ENCODE measurements around the gene GRID2.

The GRID2 gene

GRCh38 chr4:92303621-92304027, at the start of gene GRID2:
GRID2 (plus strand) TSS chr4:92303966.
- H3K36me3 ChIP-seq (replicated peaks), result no peaks in the 10 kb centered on the region
- peaks cover 5% of the 10 kb centered on the region; the same call in 1 of the 2 replicates for H3K4me1 ChIP-seq
- H3K9me3 ChIP-seq, result no peaks in the 10 kb centered on the region
- peak within 1 kb of the TSS; percentile 18 for H3K4me3 ChIP-seq
- DNase-seq (ENCODE audit: low spot score in 2 of 2), result peak; percentile 18 to 38
- in situ Hi-C loops (cut with MboI; ENCODE audit: low sequenced_read_pairs), result no loop called here
- peaks cover 40% of the 10 kb centered on the region for H3K27me3 ChIP-seq (ENCODE audit: low read depth)

- no peak overlapping the region for H3K4me3 ChIP-seq
- no peaks in the 10 kb centered on the region for H3K4me1 ChIP-seq
- in situ Hi-C loops (cut with MboI; ENCODE audit: low sequenced_read_pairs), result no loop called here
- H3K36me3 ChIP-seq (replicated peaks), result no peaks in the 10 kb centered on the region
- H3K27me3 ChIP-seq (ENCODE audit: low read depth), result no peaks in the 10 kb centered on the region
- DNase-seq (ENCODE audit: low spot score in 2 of 2), result no peak
- no peaks in the 10 kb centered on the region for H3K9me3 ChIP-seq
Measured at GRCh38 chr4:92253986-92254671, 49.6 kb upstream of the GRID2 start.

- Histone ChIP-seq H3K4me3 (no peak overlapping the region), H3K27me3 (ENCODE audit: low read depth) (no peaks in the 10 kb centered on the region), H3K9me3 (no peaks in the 10 kb centered on the region)
Measured at GRCh38 chr4:92254767-92255442, 48.9 kb upstream of the GRID2 start.

GRCh38 chr4:92255920-92256244, 47.9 kb upstream of the GRID2 start:
- Histone ChIP-seq H3K4me1 (no peaks in the 10 kb centered on the region), H3K36me3 (replicated peaks) (no peaks in the 10 kb centered on the region), H3K9me3 (no peaks in the 10 kb centered on the region), H3K27me3 (ENCODE audit: low read depth) (no peaks in the 10 kb centered on the region), H3K4me3 (no peak overlapping the region)
- in situ Hi-C loops (cut with MboI; ENCODE audit: low sequenced_read_pairs), result no loop called here
- DNase-seq (ENCODE audit: low spot score in 2 of 2), result no peak

More at GRCh38 chr4:92254767-92255442, 48.9 kb upstream of the GRID2 start:
- no peaks in the 10 kb centered on the region for H3K36me3 ChIP-seq (replicated peaks)
- in situ Hi-C loops (cut with MboI; ENCODE audit: low sequenced_read_pairs), result no loop called here
- H3K4me1 ChIP-seq, result no peaks in the 10 kb centered on the region
- DNase-seq (ENCODE audit: low spot score in 2 of 2), result no peak

GRCh38 chr4:92257931-92258857, 45.6 kb upstream of the GRID2 start:
- DNase-seq (ENCODE audit: low spot score in 2 of 2), result no peak
- no peaks in the 10 kb centered on the region for H3K9me3 ChIP-seq
- in situ Hi-C loops (cut with MboI; ENCODE audit: low sequenced_read_pairs), result no loop called here
- no peaks in the 10 kb centered on the region for H3K27me3 ChIP-seq (ENCODE audit: low read depth)
- no peak overlapping the region for H3K4me3 ChIP-seq
- H3K36me3 ChIP-seq (replicated peaks), result no peaks in the 10 kb centered on the region
- no peaks in the 10 kb centered on the region for H3K4me1 ChIP-seq

GRCh38 chr4:92261256-92261655, 42.5 kb upstream of the GRID2 start:
- DNase-seq (ENCODE audit: low spot score in 2 of 2), result no peak
- Histone ChIP-seq H3K4me1 (no peaks in the 10 kb centered on the region), H3K27me3 (ENCODE audit: low read depth) (no peaks in the 10 kb centered on the region), H3K36me3 (replicated peaks) (no peaks in the 10 kb centered on the region), H3K9me3 (no peaks in the 10 kb centered on the region), H3K4me3 (no peak overlapping the region)
- in situ Hi-C loops (cut with MboI; ENCODE audit: low sequenced_read_pairs), result no loop called here

GRCh38 chr4:92262371-92262770, 41.4 kb upstream of the GRID2 start:
- no peak for DNase-seq (ENCODE audit: low spot score in 2 of 2)
- Histone ChIP-seq H3K9me3 (no peaks in the 10 kb centered on the region), H3K4me1 (no peaks in the 10 kb centered on the region), H3K27me3 (ENCODE audit: low read depth) (no peaks in the 10 kb centered on the region), H3K4me3 (no peak overlapping the region), H3K36me3 (replicated peaks) (no peaks in the 10 kb centered on the region)
- in situ Hi-C loops (cut with MboI; ENCODE audit: low sequenced_read_pairs), result no loop called here

GRCh38 chr4:92263010-92263409, 40.8 kb upstream of the GRID2 start:
- H3K4me1 ChIP-seq, result no peaks in the 10 kb centered on the region
- in situ Hi-C loops (cut with MboI; ENCODE audit: low sequenced_read_pairs), result no loop called here
- no peak for DNase-seq (ENCODE audit: low spot score in 2 of 2)
- no peak overlapping the region for H3K4me3 ChIP-seq
- H3K36me3 ChIP-seq (replicated peaks), result no peaks in the 10 kb centered on the region
- H3K27me3 ChIP-seq (ENCODE audit: low read depth), result no peaks in the 10 kb centered on the region
- H3K9me3 ChIP-seq, result no peaks in the 10 kb centered on the region

GRCh38 chr4:92263575-92263974, 40.2 kb upstream of the GRID2 start:
- H3K36me3 ChIP-seq (replicated peaks), result no peaks in the 10 kb centered on the region
- in situ Hi-C loops (cut with MboI; ENCODE audit: low sequenced_read_pairs), result no loop called here
- H3K9me3 ChIP-seq, result no peaks in the 10 kb centered on the region
- no peak overlapping the region for H3K4me3 ChIP-seq
- H3K4me1 ChIP-seq, result no peaks in the 10 kb centered on the region
- H3K27me3 ChIP-seq (ENCODE audit: low read depth), result no peaks in the 10 kb centered on the region
- no peak for DNase-seq (ENCODE audit: low spot score in 2 of 2)

GRCh38 chr4:92264163-92264562, 39.6 kb upstream of the GRID2 start:
- H3K9me3 ChIP-seq, result no peaks in the 10 kb centered on the region
- H3K4me3 ChIP-seq, result no peak overlapping the region
- H3K27me3 ChIP-seq (ENCODE audit: low read depth), result no peaks in the 10 kb centered on the region
- in situ Hi-C loops (cut with MboI; ENCODE audit: low sequenced_read_pairs), result no loop called here
- no peaks in the 10 kb centered on the region for H3K36me3 ChIP-seq (replicated peaks)
- DNase-seq (ENCODE audit: low spot score in 2 of 2), result no peak
- no peaks in the 10 kb centered on the region for H3K4me1 ChIP-seq

GRCh38 chr4:92265021-92265420, 38.7 kb upstream of the GRID2 start:
- H3K4me3 ChIP-seq, result no peak overlapping the region
- no peak for DNase-seq (ENCODE audit: low spot score in 2 of 2)
- no peaks in the 10 kb centered on the region for H3K4me1 ChIP-seq
- in situ Hi-C loops (cut with MboI; ENCODE audit: low sequenced_read_pairs), result no loop called here
- H3K27me3 ChIP-seq (ENCODE audit: low read depth), result no peaks in the 10 kb centered on the region
- no peaks in the 10 kb centered on the region for H3K9me3 ChIP-seq
- H3K36me3 ChIP-seq (replicated peaks), result no peaks in the 10 kb centered on the region

- H3K4me3 ChIP-seq, result no peak overlapping the region
- H3K36me3 ChIP-seq (replicated peaks), result no peaks in the 10 kb centered on the region
- in situ Hi-C loops (cut with MboI; ENCODE audit: low sequenced_read_pairs), result no loop called here
- no peaks in the 10 kb centered on the region for H3K27me3 ChIP-seq (ENCODE audit: low read depth)
- DNase-seq (ENCODE audit: low spot score in 2 of 2), result no peak
- no peaks in the 10 kb centered on the region for H3K4me1 ChIP-seq
- no peaks in the 10 kb centered on the region for H3K9me3 ChIP-seq
Measured at GRCh38 chr4:92265798-92266197, 38.0 kb upstream of the GRID2 start.

- Histone ChIP-seq H3K9me3 (no peaks in the 10 kb centered on the region), H3K36me3 (replicated peaks) (no peaks in the 10 kb centered on the region), H3K4me1 (no peaks in the 10 kb centered on the region), H3K27me3 (ENCODE audit: low read depth) (no peaks in the 10 kb centered on the region), H3K4me3 (no peak overlapping the region)
- DNase-seq (ENCODE audit: low spot score in 2 of 2), result no peak
- in situ Hi-C loops (cut with MboI; ENCODE audit: low sequenced_read_pairs), result no loop called here
Measured at GRCh38 chr4:92266521-92266920, 37.2 kb upstream of the GRID2 start.

GRCh38 chr4:92268642-92269041, 35.1 kb upstream of the GRID2 start:
- Histone ChIP-seq H3K4me3 (no peak overlapping the region), H3K4me1 (no peaks in the 10 kb centered on the region), H3K27me3 (ENCODE audit: low read depth) (no peaks in the 10 kb centered on the region), H3K9me3 (no peaks in the 10 kb centered on the region), H3K36me3 (replicated peaks) (no peaks in the 10 kb centered on the region)
- in situ Hi-C loops (cut with MboI; ENCODE audit: low sequenced_read_pairs), result no loop called here
- no peak for DNase-seq (ENCODE audit: low spot score in 2 of 2)

Measured in HAP-1 (cell line).